ENCODE data around the gene PTPN4.

- TF ChIP-seq RBM39 (optimal IDR thresholded peaks at IDR 0.05; ENCODE audit: low read depth, low read length) (no peak), POLR2A (conservative IDR thresholded peaks at IDR 0.05) (no peak), CREB1 (IDR thresholded peaks at IDR 0.05) (no peak), CREB1 (CRISPR knock-in tag; IDR thresholded peaks at IDR 0.05) (no peak), CBX8 (IDR thresholded peaks at IDR 0.05; ENCODE audit: borderline replicate concordance, extremely low read depth, low read depth, low read length, poor library complexity, severe bottlenecking) (no peak), ZNF121 (CRISPR knock-in tag; conservative IDR thresholded peaks at IDR 0.05) (no peak), CTCF (IDR thresholded peaks at IDR 0.05 in 2 of 3, conservative IDR thresholded peaks at IDR 0.05 in 1 of 3; ENCODE audit: insufficient read depth in 2 of 3, low read depth in 1 of 3, low read length in 3 of 3) (no peak), ZBTB17 (CRISPR knock-in tag; IDR thresholded peaks at IDR 0.05) (no peak), POLR2H (tag; IDR thresholded peaks at IDR 0.05; ENCODE audit: low read depth) (no peak), RBM15 (IDR thresholded peaks at IDR 0.05; ENCODE audit: insufficient read depth, low read length) (no peak)
- TF ChIP-seq, protein P1, sequence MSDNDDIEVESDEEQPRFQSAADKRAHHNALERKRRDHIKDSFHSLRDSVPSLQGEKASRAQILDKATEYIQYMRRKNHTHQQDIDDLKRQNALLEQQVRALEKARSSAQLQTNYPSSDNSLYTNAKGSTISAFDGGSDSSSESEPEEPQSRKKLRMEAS (CRISPR knock-in tag; IDR thresholded peaks at IDR 0.05), result no peak
Observed at GRCh38 chr2:119982506-119982905, 222.8 kb downstream of the PTPN4 start.

All from K562 (cell line).